RWPE2 (cell line): ENCODE measurements around the gene SSBP4.

ENCODE experiments used
- ATAC-seq: fragments of 200-7000 bp; cut with Tn5 transposase; 3 replicates; pipeline ENCODE4 v1.9.1; 2021; ENCODE audit warnings: low read depth
- DNase-seq: peaks from one replicate; pipeline ENCODE4 v3.0.0-alpha.2; 2020; ENCODE audit warnings: low spot score
- H3K27ac ChIP-seq: fragments of 450-650 bp; 2 replicates; pipeline ENCODE4 v1.5.1; 2017; ENCODE audit warnings: mild to moderate bottlenecking; ENCODE audit not compliant: poor library complexity, severe bottlenecking
- H3K27me3 ChIP-seq: fragments of 250-450 bp; sonication (Bioruptor Pico); 2 replicates; pipeline ENCODE4 v1.5.1; 2021; ENCODE audit warnings: mild to moderate bottlenecking, moderate library complexity; ENCODE audit not compliant: insufficient read depth, poor library complexity, severe bottlenecking
- H3K36me3 ChIP-seq: fragments of 250-450 bp; sonication (Bioruptor Pico); 2 replicates; pipeline ENCODE4 v1.5.1; 2020; ENCODE audit warnings: low read depth, mild to moderate bottlenecking, moderate library complexity
- H3K4me1 ChIP-seq: fragments of 250-450 bp; sonication (Bioruptor Pico); 2 replicates; pipeline ENCODE4 v1.5.1; 2021; ENCODE audit warnings: mild to moderate bottlenecking, moderate library complexity; ENCODE audit not compliant: insufficient read depth, poor library complexity, severe bottlenecking
- H3K4me3 ChIP-seq: fragments of 250-450 bp; sonication (Bioruptor Pico); 2 replicates; pipeline ENCODE4 v1.5.1; 2021; ENCODE audit warnings: mild to moderate bottlenecking, moderate library complexity; ENCODE audit not compliant: severe bottlenecking
- H3K9me3 ChIP-seq: fragments of 250-450 bp; sonication (Bioruptor Pico); 2 replicates; pipeline ENCODE4 v1.5.1; 2021; ENCODE audit warnings: mild to moderate bottlenecking, moderate library complexity; ENCODE audit not compliant: severe bottlenecking
- TF ChIP-seq, protein P1 (sequence below): fragments of 450-650 bp; IDR thresholded peaks from one replicate; pipeline ENCODE4 v1.5.1; 2017; ENCODE audit warnings: mild to moderate bottlenecking, moderate library complexity; ENCODE audit not compliant: poor library complexity, severe bottlenecking

SSBP4 gene

DNA sequence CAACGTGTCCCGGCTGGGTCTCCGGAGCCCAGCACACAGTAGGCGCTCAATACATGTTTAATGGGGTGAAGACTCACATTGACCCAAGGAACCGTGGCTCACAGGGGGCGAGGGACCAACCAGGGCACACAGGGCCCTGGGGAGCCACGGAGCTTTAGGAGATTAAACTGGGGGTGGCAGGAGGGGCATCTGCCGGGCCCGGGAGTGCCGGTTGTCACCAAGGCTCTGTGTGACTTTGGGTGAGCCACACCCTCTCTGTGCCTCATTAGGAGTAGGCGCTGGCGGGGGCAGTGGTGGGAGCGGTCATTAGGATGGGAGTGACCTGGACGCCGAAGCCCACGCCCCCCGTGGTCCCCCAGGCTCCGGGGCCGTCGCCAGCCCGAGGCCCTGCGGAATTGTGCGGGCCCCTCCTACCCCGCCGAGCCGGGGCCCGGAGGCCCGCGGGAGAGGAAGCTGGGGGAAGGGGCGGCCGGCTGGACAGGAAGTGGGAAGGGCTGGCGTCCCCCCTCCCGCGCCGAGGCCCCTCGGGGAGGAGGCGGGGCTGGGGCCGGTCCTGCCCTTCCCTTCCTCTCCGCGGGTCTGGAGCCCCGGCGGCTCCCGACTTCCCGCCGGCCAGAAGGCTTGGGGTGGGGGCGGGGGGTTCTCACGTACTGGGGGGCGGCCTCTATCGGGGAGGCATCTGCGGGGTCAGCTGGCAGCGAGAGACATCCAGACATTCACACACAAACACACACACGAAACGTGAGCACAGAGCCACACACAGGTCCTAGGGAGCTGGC lies 1.8 kb upstream of the SSBP4 start:
- Histone ChIP-seq H3K4me1 (peaks cover 5% of the 10 kb centered on the region), H3K27me3 (no peaks in the 10 kb centered on the region), H3K27ac (peak overlapping the region; percentile 70), H3K4me3 (peak overlapping the region; percentile 33), H3K36me3 (no peaks in the 10 kb centered on the region), H3K9me3 (no peaks in the 10 kb centered on the region)
- peak; percentile 79 for DNase-seq
- ATAC-seq: peak; percentile 56
- TF ChIP-seq, protein P1, sequence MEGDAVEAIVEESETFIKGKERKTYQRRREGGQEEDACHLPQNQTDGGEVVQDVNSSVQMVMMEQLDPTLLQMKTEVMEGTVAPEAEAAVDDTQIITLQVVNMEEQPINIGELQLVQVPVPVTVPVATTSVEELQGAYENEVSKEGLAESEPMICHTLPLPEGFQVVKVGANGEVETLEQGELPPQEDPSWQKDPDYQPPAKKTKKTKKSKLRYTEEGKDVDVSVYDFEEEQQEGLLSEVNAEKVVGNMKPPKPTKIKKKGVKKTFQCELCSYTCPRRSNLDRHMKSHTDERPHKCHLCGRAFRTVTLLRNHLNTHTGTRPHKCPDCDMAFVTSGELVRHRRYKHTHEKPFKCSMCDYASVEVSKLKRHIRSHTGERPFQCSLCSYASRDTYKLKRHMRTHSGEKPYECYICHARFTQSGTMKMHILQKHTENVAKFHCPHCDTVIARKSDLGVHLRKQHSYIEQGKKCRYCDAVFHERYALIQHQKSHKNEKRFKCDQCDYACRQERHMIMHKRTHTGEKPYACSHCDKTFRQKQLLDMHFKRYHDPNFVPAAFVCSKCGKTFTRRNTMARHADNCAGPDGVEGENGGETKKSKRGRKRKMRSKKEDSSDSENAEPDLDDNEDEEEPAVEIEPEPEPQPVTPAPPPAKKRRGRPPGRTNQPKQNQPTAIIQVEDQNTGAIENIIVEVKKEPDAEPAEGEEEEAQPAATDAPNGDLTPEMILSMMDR: no peak

GRCh38 chr19:18418029-18418482 lies 1.1 kb upstream of the SSBP4 start:
- ATAC-seq: no peak
- TF ChIP-seq, protein P1: no peak
- DNase-seq: peak; percentile 72
- no peak overlapping the region for H3K4me3 ChIP-seq
- H3K9me3 ChIP-seq: no peaks in the 10 kb centered on the region
- H3K4me1 ChIP-seq: peaks cover 5% of the 10 kb centered on the region
- no peaks in the 10 kb centered on the region for H3K36me3 ChIP-seq
- H3K27me3 ChIP-seq: no peaks in the 10 kb centered on the region
- peak overlapping the region; percentile 70 for H3K27ac ChIP-seq

DNA sequence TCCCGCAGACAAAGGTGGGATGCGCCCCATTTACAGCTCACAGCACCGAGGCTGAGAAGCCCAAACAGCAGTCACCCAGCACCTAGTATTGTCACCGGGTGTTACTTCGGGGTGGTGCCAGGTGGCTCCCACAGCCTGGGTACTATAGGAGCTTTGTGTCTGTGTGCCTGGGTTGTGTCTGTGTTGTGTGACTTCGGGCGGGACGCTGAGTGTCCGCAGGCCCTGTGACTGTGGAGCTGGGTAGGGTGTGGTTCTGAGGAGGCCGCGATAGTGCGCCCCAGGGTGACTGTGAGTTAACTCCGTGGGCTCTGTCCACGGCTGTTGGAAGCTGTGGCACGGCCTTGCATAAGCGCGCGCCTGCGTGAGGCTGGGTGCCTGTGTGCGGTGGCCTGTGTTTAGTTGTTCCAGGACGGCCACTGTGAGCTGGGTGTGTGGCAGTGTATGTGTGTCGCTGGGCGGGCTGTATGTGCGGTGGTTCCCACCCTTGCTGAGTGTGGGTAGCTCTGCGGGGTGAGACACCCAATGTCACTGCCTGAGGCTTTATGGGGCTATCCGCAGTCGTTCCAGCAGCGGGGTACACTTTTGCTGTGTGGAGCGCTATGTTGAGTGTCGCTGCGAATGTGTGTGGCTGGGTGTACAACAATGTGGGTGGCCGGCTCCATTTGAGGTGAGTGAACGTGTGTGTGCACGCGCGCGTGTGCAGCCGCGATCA lies 559 bp upstream of the SSBP4 start:
- Histone ChIP-seq H3K4me1 (peaks cover 5% of the 10 kb centered on the region), H3K9me3 (no peaks in the 10 kb centered on the region), H3K36me3 (no peaks in the 10 kb centered on the region), H3K27me3 (no peaks in the 10 kb centered on the region), H3K27ac (peak overlapping the region; percentile 70), H3K4me3 (peak overlapping the region; percentile 89)
- TF ChIP-seq, protein P1: no peak
- DNase-seq: peak; percentile 71
- ATAC-seq: 0 out of 3 replicates have a peak, but pooled peaks have one; percentile 1

- DNase-seq (peak; percentile 64), ATAC-seq (peak; percentile 4; the same call in 1 of the 3 replicates)
- H3K4me3 ChIP-seq: peak overlapping the region; percentile 89
- peaks cover 5% of the 10 kb centered on the region for H3K4me1 ChIP-seq
- H3K9me3 ChIP-seq: no peaks in the 10 kb centered on the region
- H3K27ac ChIP-seq: peak overlapping the region; percentile 70
- TF ChIP-seq, protein P1: peak; percentile 32
- H3K27me3 ChIP-seq: no peaks in the 10 kb centered on the region
- no peaks in the 10 kb centered on the region for H3K36me3 ChIP-seq
Measured at GRCh38 chr19:18419699-18420460, 682 bp downstream of the SSBP4 start.
